ENCODE results near the gene SPEG. TPM values are rescaled to one million over a fixed set of nuclear protein-coding genes. Genes with fewer than 3 reads are reported as not detected.

Gene SPEG
- total RNA-seq, 1 experiment from 2014 or later, result 26.2 TPM

GRCh38 chr2:219488844-219489194 is 54.2 kb downstream of the SPEG start:
- no peaks in the 10 kb centered on the region for H3K36me3 ChIP-seq
- H3K4me1 ChIP-seq, result no peaks in the 10 kb centered on the region; the same call in 1 of the 2 replicates
- H3K4me3 ChIP-seq, result no peak overlapping the region
- no peaks in the 10 kb centered on the region for H3K9me3 ChIP-seq (replicated peaks)
- no peak for DNase-seq
- no peak overlapping the region for H3K27ac ChIP-seq
- H3K27me3 ChIP-seq, result no peaks in the 10 kb centered on the region

GRCh38 chr2:219489315-219489714 is 54.7 kb downstream of the SPEG start:
- no peak for DNase-seq
- no peaks in the 10 kb centered on the region; the same call in 1 of the 2 replicates for H3K4me1 ChIP-seq
- no peak overlapping the region for H3K27ac ChIP-seq
- no peaks in the 10 kb centered on the region for H3K27me3 ChIP-seq
- H3K36me3 ChIP-seq, result no peaks in the 10 kb centered on the region
- no peak overlapping the region for H3K4me3 ChIP-seq
- no peaks in the 10 kb centered on the region for H3K9me3 ChIP-seq (replicated peaks)

- Histone ChIP-seq H3K4me3 (no peak overlapping the region), H3K27ac (no peak overlapping the region), H3K36me3 (no peaks in the 10 kb centered on the region), H3K9me3 (replicated peaks) (no peaks in the 10 kb centered on the region), H3K27me3 (no peaks in the 10 kb centered on the region), H3K4me1 (no peaks in the 10 kb centered on the region; the same call in 1 of the 2 replicates)
- DNase-seq, result no peak
These were observed 55.5 kb downstream of the SPEG start for GRCh38 chr2:219490186-219490585.

- Histone ChIP-seq H3K4me1 (peaks cover 2% of the 10 kb centered on the region), H3K27ac (no peak overlapping the region), H3K27me3 (no peaks in the 10 kb centered on the region), H3K9me3 (replicated peaks) (no peaks in the 10 kb centered on the region), H3K36me3 (no peaks in the 10 kb centered on the region), H3K4me3 (no peak overlapping the region)
- DNase-seq, result no peak
These were observed 56.0 kb downstream of the SPEG start for GRCh38 chr2:219490600-219491130.

GRCh38 chr2:219491278-219491963 is 56.8 kb downstream of the SPEG start:
- Histone ChIP-seq H3K4me3 (no peak overlapping the region), H3K27ac (no peak overlapping the region), H3K9me3 (replicated peaks) (no peaks in the 10 kb centered on the region), H3K36me3 (no peaks in the 10 kb centered on the region), H3K27me3 (no peaks in the 10 kb centered on the region), H3K4me1 (peaks cover 6% of the 10 kb centered on the region)
- DNase-seq, result no peak

- no peaks in the 10 kb centered on the region for H3K36me3 ChIP-seq
- no peaks in the 10 kb centered on the region for H3K9me3 ChIP-seq (replicated peaks)
- H3K27me3 ChIP-seq, result no peaks in the 10 kb centered on the region
- no peak overlapping the region for H3K27ac ChIP-seq
- no peak overlapping the region for H3K4me3 ChIP-seq
- DNase-seq, result no peak
- H3K4me1 ChIP-seq, result peaks cover 6% of the 10 kb centered on the region
These were observed 57.9 kb downstream of the SPEG start for GRCh38 chr2:219492575-219492974.

- peaks cover 6% of the 10 kb centered on the region for H3K4me1 ChIP-seq
- DNase-seq, result no peak
- no peaks in the 10 kb centered on the region for H3K36me3 ChIP-seq
- H3K4me3 ChIP-seq, result no peak overlapping the region
- H3K9me3 ChIP-seq (replicated peaks), result no peaks in the 10 kb centered on the region
- no peaks in the 10 kb centered on the region for H3K27me3 ChIP-seq
- no peak overlapping the region for H3K27ac ChIP-seq
These were observed 58.4 kb downstream of the SPEG start for GRCh38 chr2:219493086-219493485.

- H3K4me3 ChIP-seq, result no peak overlapping the region
- no peaks in the 10 kb centered on the region for H3K9me3 ChIP-seq (replicated peaks)
- H3K36me3 ChIP-seq, result no peaks in the 10 kb centered on the region
- DNase-seq, result no peak
- no peaks in the 10 kb centered on the region for H3K27me3 ChIP-seq
- no peak overlapping the region for H3K27ac ChIP-seq
- peaks cover 9% of the 10 kb centered on the region for H3K4me1 ChIP-seq
These were observed 60.4 kb downstream of the SPEG start for GRCh38 chr2:219494952-219495530.

- no peak overlapping the region for H3K4me3 ChIP-seq
- DNase-seq, result peak; percentile 81 to 90
- no peaks in the 10 kb centered on the region for H3K9me3 ChIP-seq (replicated peaks)
- H3K36me3 ChIP-seq, result no peaks in the 10 kb centered on the region
- no peak overlapping the region for H3K27ac ChIP-seq
- H3K27me3 ChIP-seq, result no peaks in the 10 kb centered on the region
- peaks cover 14% of the 10 kb centered on the region for H3K4me1 ChIP-seq
These were observed 61.0 kb downstream of the SPEG start for GRCh38 chr2:219495531-219496122.

- no peaks in the 10 kb centered on the region for H3K27me3 ChIP-seq
- H3K27ac ChIP-seq, result no peak overlapping the region
- no peaks in the 10 kb centered on the region for H3K9me3 ChIP-seq (replicated peaks)
- no peak overlapping the region for H3K4me3 ChIP-seq
- H3K4me1 ChIP-seq, result peaks cover 14% of the 10 kb centered on the region
- H3K36me3 ChIP-seq, result no peaks in the 10 kb centered on the region
- DNase-seq, result no peak
These were observed 61.7 kb downstream of the SPEG start for GRCh38 chr2:219496247-219496824.

- Histone ChIP-seq H3K4me1 (peaks cover 14% of the 10 kb centered on the region), H3K27me3 (no peaks in the 10 kb centered on the region)
- no peak for DNase-seq
These were observed 62.3 kb downstream of the SPEG start for GRCh38 chr2:219496825-219497494.

GRCh38 chr2:219497495-219498279 is 63.0 kb downstream of the SPEG start:
- peak; percentile 34 to 41 for DNase-seq
- Histone ChIP-seq H3K27me3 (no peaks in the 10 kb centered on the region), H3K4me1 (peaks cover 14% of the 10 kb centered on the region), H3K27ac (peak overlapping the region; percentile 9), H3K36me3 (no peaks in the 10 kb centered on the region), H3K9me3 (replicated peaks) (no peaks in the 10 kb centered on the region), H3K4me3 (peak overlapping the region; percentile 60)

More at GRCh38 chr2:219496825-219497494, 62.3 kb downstream of the SPEG start:
- Histone ChIP-seq H3K9me3 (replicated peaks) (no peaks in the 10 kb centered on the region), H3K36me3 (no peaks in the 10 kb centered on the region), H3K4me3 (no peak overlapping the region), H3K27ac (no peak overlapping the region)

GRCh38 chr2:219498280-219499057 is 63.8 kb downstream of the SPEG start, which contains the start of gene GMPPA:
GMPPA (plus strand) TSS chr2:219498891; CDS start chr2:219499976, 1,085 bp downstream.
- Histone ChIP-seq H3K27me3 (no peaks in the 10 kb centered on the region), H3K4me3 (peak within 1 kb of the TSS; percentile 60), H3K27ac (peak within 1 kb of the TSS; percentile 35), H3K9me3 (replicated peaks) (no peaks in the 10 kb centered on the region), H3K36me3 (no peaks in the 10 kb centered on the region), H3K4me1 (peaks cover 14% of the 10 kb centered on the region)
- peak; percentile 98 to 99 for DNase-seq
